ENCODE measurements around the gene ZNF19. TPM values are rescaled to one million over a fixed set of nuclear protein-coding genes. Genes with fewer than 3 reads are reported as not detected.

Gene ZNF19
- total RNA-seq, 1 donor from 2014 or later = 7.5 TPM

DNA sequence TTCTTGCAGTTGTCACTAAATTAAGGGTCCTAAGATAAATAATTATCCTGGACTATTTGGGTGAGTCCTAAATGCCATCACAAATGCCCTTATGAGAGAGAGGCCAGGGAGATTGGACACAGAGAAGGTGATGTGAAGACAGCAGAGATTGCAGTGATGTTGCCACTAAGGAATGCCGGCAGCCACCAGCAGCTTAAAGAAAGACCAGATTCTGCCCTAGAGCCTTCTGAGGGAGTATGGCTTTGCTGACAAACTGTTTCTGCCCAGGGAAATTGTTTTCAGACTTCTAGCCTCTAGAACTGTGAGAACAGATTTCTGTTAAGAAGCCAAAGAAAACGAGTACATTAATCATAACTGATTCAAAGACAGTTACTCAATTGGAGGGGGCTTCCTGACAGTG, 17.1 kb downstream of the ZNF19 start:
- Mint-ChIP-seq H3K4me1 (ENCODE audit: unreplicated experiment) (no peaks in the 10 kb centered on the region), H3K36me3 (ENCODE audit: low read depth, unreplicated experiment) (peaks cover 6% of the 10 kb centered on the region)

GRCh38 chr16:71467810-71468209, 21.3 kb downstream of the ZNF19 start:
- no peaks in the 10 kb centered on the region for H3K4me1 Mint-ChIP-seq (ENCODE audit: unreplicated experiment)
- TF ChIP-seq, protein P1, sequence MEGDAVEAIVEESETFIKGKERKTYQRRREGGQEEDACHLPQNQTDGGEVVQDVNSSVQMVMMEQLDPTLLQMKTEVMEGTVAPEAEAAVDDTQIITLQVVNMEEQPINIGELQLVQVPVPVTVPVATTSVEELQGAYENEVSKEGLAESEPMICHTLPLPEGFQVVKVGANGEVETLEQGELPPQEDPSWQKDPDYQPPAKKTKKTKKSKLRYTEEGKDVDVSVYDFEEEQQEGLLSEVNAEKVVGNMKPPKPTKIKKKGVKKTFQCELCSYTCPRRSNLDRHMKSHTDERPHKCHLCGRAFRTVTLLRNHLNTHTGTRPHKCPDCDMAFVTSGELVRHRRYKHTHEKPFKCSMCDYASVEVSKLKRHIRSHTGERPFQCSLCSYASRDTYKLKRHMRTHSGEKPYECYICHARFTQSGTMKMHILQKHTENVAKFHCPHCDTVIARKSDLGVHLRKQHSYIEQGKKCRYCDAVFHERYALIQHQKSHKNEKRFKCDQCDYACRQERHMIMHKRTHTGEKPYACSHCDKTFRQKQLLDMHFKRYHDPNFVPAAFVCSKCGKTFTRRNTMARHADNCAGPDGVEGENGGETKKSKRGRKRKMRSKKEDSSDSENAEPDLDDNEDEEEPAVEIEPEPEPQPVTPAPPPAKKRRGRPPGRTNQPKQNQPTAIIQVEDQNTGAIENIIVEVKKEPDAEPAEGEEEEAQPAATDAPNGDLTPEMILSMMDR (IDR thresholded peaks at IDR 0.05; ENCODE audit: unreplicated experiment) = no peak
- no peaks in the 10 kb centered on the region for H3K27me3 Mint-ChIP-seq (ENCODE audit: unreplicated experiment)
- H3K9me3 Mint-ChIP-seq (ENCODE audit: unreplicated experiment) = no peaks in the 10 kb centered on the region
- H3K4me3 Mint-ChIP-seq (ENCODE audit: unreplicated experiment) = no peak overlapping the region
- H3K36me3 Mint-ChIP-seq (ENCODE audit: low read depth, unreplicated experiment) = no peaks in the 10 kb centered on the region
- peak; percentile 51 for DNase-seq (ENCODE audit: low spot score)
- H3K27ac Mint-ChIP-seq (ENCODE audit: unreplicated experiment) = no peak overlapping the region

More for the DNA sequence above, 17.1 kb downstream of the ZNF19 start:
- no peak for DNase-seq (ENCODE audit: low spot score)
- Mint-ChIP-seq H3K27me3 (ENCODE audit: unreplicated experiment) (no peaks in the 10 kb centered on the region), H3K27ac (ENCODE audit: unreplicated experiment) (no peak overlapping the region), H3K4me3 (ENCODE audit: unreplicated experiment) (no peak overlapping the region), H3K9me3 (ENCODE audit: unreplicated experiment) (no peaks in the 10 kb centered on the region)
- TF ChIP-seq, protein P1 (IDR thresholded peaks at IDR 0.05; ENCODE audit: unreplicated experiment) = no peak

- no peaks in the 10 kb centered on the region for H3K36me3 Mint-ChIP-seq (ENCODE audit: low read depth, unreplicated experiment)
- no peak for DNase-seq (ENCODE audit: low spot score)
- H3K27ac Mint-ChIP-seq (ENCODE audit: unreplicated experiment) = no peak overlapping the region
- no peaks in the 10 kb centered on the region for H3K27me3 Mint-ChIP-seq (ENCODE audit: unreplicated experiment)
- peaks cover 3% of the 10 kb centered on the region for H3K4me1 Mint-ChIP-seq (ENCODE audit: unreplicated experiment)
- H3K9me3 Mint-ChIP-seq (ENCODE audit: unreplicated experiment) = no peaks in the 10 kb centered on the region
- H3K4me3 Mint-ChIP-seq (ENCODE audit: unreplicated experiment) = no peak overlapping the region
- TF ChIP-seq, protein P1 (IDR thresholded peaks at IDR 0.05; ENCODE audit: unreplicated experiment) = no peak
Observed at GRCh38 chr16:71464231-71464630, 24.9 kb downstream of the ZNF19 start.

DNA sequence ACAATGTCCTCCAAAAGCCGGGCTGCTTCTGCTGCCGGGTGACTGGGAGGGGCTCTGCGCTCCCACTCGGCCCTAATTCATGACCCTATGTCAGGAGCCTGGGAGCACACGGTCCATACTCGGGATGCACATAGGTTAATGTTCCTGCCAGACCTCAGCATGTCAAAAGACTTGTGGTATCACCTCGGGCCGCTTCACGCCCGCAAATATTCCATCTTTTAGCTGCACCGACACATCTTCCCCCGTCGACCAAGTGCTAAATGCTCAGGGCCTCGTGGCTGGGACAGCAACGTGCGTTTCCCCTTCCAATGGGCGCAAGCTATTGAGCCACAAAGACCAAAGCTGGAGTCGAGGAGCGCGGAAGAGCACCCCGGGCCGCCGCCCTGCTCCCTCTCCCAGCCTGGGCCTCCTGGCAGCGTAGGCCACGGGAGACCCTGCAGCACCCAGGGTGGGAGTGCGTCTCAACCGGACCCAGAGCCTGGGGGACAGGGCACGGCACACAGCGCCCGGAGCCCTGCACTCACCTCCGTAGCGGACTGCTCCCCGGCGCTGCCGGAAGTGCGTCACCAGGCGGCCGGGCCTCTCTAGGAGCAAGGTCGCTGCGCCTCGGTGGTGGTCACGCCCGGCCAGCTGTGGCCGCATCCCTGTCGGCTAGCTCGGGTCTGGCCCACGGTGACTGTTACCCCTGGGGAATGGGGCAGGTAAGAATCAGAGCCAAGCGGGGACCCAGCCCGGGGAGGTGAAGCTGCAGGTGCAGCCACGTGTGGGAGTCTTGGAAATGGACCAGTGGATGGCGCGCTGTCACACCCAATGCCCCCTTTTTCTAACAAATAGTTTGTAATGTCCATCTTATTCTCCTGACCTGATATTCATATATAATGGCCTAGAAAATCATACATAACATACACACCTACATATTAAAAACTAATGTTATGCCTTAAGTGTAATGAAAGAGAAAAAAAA, 27.2 kb downstream of the ZNF19 start, which contains the start of gene ZNF23:
TSS of gene ZNF23 (minus strand) at position 562 of the 963 bp plus-strand sequence. CDS start 5,451 bp downstream, outside the sequence.
- Mint-ChIP-seq H3K27ac (ENCODE audit: unreplicated experiment) (peak within 1 kb of the TSS; percentile 57), H3K4me3 (ENCODE audit: unreplicated experiment) (peak within 1 kb of the TSS; percentile 98), H3K4me1 (ENCODE audit: unreplicated experiment) (peaks cover 3% of the 10 kb centered on the region), H3K27me3 (ENCODE audit: unreplicated experiment) (no peaks in the 10 kb centered on the region), H3K36me3 (ENCODE audit: low read depth, unreplicated experiment) (no peaks in the 10 kb centered on the region), H3K9me3 (ENCODE audit: unreplicated experiment) (no peaks in the 10 kb centered on the region)
- TF ChIP-seq, protein P1 (IDR thresholded peaks at IDR 0.05; ENCODE audit: unreplicated experiment) = no peak
- peak; percentile 80 for DNase-seq (ENCODE audit: low spot score)

DNA sequence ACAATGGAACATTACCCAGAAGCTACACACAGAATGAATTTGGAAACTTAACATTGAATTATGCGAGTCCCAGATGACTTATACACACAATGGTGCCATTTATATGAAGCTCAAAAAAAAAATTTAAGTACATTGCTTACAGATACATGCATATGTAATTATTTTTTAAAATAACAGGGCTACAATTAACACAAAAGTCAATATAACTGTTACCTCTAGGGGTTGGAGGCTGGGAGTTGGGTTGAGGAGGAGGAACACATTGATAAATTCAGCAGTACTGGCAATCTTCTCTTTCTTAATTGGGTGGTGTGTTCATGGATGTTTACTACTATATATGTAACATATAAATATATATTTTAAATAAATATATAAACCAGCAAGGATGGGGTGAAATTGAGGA, 28.2 kb downstream of the ZNF19 start:
- H3K27ac Mint-ChIP-seq (ENCODE audit: unreplicated experiment) = no peak overlapping the region
- TF ChIP-seq, protein P1 (IDR thresholded peaks at IDR 0.05; ENCODE audit: unreplicated experiment) = no peak
- peaks cover 3% of the 10 kb centered on the region for H3K4me1 Mint-ChIP-seq (ENCODE audit: unreplicated experiment)
- no peaks in the 10 kb centered on the region for H3K27me3 Mint-ChIP-seq (ENCODE audit: unreplicated experiment)
- peaks cover 7% of the 10 kb centered on the region for H3K36me3 Mint-ChIP-seq (ENCODE audit: low read depth, unreplicated experiment)
- peak overlapping the region; percentile 98 for H3K4me3 Mint-ChIP-seq (ENCODE audit: unreplicated experiment)
- no peak for DNase-seq (ENCODE audit: low spot score)
- no peaks in the 10 kb centered on the region for H3K9me3 Mint-ChIP-seq (ENCODE audit: unreplicated experiment)

All from endothelial cell (in vitro differentiated cells).